Neural crest cell (in vitro differentiated cells): Measurements from ENCODE around the gene RAMP1. TPM values are rescaled to one million over a fixed set of nuclear protein-coding genes. Genes with fewer than 3 reads are reported as not detected.

ENCODE experiments used
- DNase-seq: peaks from one replicate; pipeline ENCODE4 v3.0.0; 2021; ENCODE audit warnings: low read depth, mixed read lengths, low spot score
- H3K27ac Mint-ChIP-seq: one replicate; pipeline ENCODE4 v1.8.0; 2021; ENCODE audit warnings: mild to moderate bottlenecking, mixed read lengths; ENCODE audit not compliant: unreplicated experiment
- H3K27me3 Mint-ChIP-seq: 2 replicates; pipeline ENCODE4 v1.8.0; 2021; ENCODE audit warnings: low read depth, mild to moderate bottlenecking, mixed read lengths
- H3K36me3 Mint-ChIP-seq: 2 replicates; pipeline ENCODE4 v1.8.0; 2021; ENCODE audit warnings: low read depth, mild to moderate bottlenecking, mixed read lengths
- H3K4me1 Mint-ChIP-seq: 2 replicates; pipeline ENCODE4 v1.8.0; 2021; ENCODE audit warnings: mixed read lengths
- H3K4me3 Mint-ChIP-seq: one replicate; pipeline ENCODE4 v1.8.0; 2021; ENCODE audit warnings: mild to moderate bottlenecking, mixed read lengths
- H3K9me3 Mint-ChIP-seq: 2 replicates; pipeline ENCODE4 v1.8.0; 2021; ENCODE audit warnings: mixed read lengths
- total RNA-seq: library from RNA; stranded (reverse); gene quantifications from 2 replicates; pipeline ENCODE4 v1.2.1, GENCODE V29; 2021
- TF ChIP-seq, protein P1 (sequence below): fragments of 200-600 bp; sonication (generic); conservative IDR thresholded peaks from 2 replicates; pipeline ENCODE4 v1.5.0; 2021; ENCODE audit warnings: antibody characterized with exemption, mild to moderate bottlenecking

RAMP1 gene
- total RNA-seq, 1 donor from 2014 or later = 0.58 TPM

DNA sequence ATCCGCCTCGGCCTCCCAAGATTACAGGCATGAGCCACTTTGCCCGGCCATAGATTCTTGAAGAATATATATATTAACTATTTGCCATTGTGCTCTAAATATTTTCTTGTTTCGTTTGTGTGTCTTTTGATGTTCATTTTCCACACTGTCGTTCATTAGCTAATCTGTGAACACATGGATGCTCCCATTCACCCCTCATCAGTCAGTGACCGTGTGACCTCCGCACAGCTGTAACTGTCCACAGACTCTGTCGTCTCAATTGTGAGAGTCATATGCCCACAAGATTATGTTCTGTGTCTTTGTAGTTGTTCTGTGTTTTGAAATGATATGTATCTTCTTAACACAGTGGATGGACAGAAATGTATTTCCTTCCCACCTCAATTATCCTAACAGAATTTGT lies 29.6 kb downstream of the RAMP1 start:
- Mint-ChIP-seq H3K4me1 (peaks cover 34% of the 10 kb centered on the region), H3K36me3 (no peaks in the 10 kb centered on the region), H3K27ac (peak overlapping the region; percentile 39), H3K27me3 (no peaks in the 10 kb centered on the region), H3K4me3 (no peak overlapping the region), H3K9me3 (no peaks in the 10 kb centered on the region)
- TF ChIP-seq, protein P1, sequence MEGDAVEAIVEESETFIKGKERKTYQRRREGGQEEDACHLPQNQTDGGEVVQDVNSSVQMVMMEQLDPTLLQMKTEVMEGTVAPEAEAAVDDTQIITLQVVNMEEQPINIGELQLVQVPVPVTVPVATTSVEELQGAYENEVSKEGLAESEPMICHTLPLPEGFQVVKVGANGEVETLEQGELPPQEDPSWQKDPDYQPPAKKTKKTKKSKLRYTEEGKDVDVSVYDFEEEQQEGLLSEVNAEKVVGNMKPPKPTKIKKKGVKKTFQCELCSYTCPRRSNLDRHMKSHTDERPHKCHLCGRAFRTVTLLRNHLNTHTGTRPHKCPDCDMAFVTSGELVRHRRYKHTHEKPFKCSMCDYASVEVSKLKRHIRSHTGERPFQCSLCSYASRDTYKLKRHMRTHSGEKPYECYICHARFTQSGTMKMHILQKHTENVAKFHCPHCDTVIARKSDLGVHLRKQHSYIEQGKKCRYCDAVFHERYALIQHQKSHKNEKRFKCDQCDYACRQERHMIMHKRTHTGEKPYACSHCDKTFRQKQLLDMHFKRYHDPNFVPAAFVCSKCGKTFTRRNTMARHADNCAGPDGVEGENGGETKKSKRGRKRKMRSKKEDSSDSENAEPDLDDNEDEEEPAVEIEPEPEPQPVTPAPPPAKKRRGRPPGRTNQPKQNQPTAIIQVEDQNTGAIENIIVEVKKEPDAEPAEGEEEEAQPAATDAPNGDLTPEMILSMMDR = no peak
- no peak for DNase-seq

DNA sequence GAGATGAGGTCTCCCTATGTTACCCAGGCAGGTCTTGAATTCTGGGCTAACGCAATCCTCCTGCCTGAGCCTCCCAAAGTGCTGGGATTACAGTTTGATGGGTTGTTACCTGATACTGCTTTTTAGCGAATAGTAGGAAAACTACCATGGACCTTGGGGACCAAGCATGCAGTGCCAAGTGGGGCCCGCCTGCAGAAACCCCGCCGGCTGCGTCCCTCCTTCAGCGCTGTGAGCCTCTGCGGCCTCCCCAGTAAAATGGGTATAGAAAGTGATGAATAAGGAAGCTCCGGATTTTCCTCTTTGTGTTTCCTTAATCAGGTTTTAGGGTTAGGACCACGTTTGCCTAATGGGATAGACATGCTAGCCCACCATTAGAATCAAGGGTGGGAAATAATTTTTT lies 30.4 kb downstream of the RAMP1 start:
- Mint-ChIP-seq H3K27me3 (no peaks in the 10 kb centered on the region), H3K4me3 (no peak overlapping the region), H3K9me3 (no peaks in the 10 kb centered on the region), H3K27ac (no peak overlapping the region), H3K4me1 (peaks cover 30% of the 10 kb centered on the region), H3K36me3 (no peaks in the 10 kb centered on the region)
- DNase-seq = no peak
- TF ChIP-seq, protein P1 = no peak

DNA sequence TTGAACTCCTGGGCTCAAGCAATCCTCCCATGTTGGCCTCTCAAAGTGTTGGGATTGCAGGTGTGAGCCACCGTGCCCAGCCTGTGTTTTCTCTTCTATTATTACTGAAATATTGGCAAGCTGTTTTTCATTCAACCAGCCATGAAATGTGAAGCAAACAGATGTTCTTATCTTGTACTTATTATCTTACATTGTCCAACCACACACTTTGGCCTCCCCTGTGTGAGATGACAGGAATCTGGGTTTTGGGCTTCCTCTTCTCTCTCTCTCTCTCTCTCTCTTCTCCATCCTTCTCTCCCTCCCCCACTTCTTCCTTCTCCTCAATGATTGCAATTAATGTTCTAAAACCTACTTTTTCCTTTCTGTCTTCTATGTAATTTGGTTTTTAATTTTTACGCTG lies 33.1 kb downstream of the RAMP1 start:
- Mint-ChIP-seq H3K9me3 (no peaks in the 10 kb centered on the region), H3K27me3 (no peaks in the 10 kb centered on the region), H3K4me1 (peaks cover 27% of the 10 kb centered on the region), H3K4me3 (no peak overlapping the region), H3K36me3 (no peaks in the 10 kb centered on the region), H3K27ac (no peak overlapping the region)
- DNase-seq = no peak
- TF ChIP-seq, protein P1 = no peak

GRCh38 chr2:237892984-237893595 lies 33.7 kb downstream of the RAMP1 start:
- no peak overlapping the region for H3K27ac Mint-ChIP-seq

DNA sequence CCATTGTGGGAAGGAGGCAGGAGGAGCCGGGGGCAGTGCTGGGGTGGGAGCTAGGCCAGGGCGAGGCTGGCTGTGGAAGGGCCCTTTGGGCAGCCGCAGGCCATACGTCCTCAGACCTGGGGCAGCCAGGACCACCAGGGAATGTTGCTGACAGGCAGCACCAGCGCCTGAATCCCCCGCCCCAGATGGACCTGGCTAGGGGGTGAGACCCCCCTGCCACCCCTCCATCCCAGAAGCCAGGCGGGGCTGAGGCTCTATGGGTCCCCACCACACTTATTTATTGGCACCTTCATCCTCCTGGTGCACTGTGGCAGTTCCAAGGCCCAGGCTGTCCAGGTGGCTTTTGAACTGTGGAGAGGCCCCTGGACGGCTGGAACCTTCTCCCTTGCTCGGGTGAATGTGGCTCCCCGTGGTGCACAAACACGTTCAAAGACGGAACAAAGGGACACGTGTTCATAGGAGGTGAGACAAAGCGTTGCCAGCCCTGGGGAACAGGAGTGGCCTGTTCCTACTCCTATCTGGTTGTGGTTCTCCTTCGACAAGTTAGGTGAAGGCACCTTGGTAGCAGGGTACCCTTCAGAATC lies 35.1 kb downstream of the RAMP1 start:
- no peaks in the 10 kb centered on the region for H3K9me3 Mint-ChIP-seq
- TF ChIP-seq, protein P1 = no peak
- no peak for DNase-seq
- no peak overlapping the region for H3K4me3 Mint-ChIP-seq
- peaks cover 28% of the 10 kb centered on the region for H3K4me1 Mint-ChIP-seq
- H3K27me3 Mint-ChIP-seq = no peaks in the 10 kb centered on the region
- H3K27ac Mint-ChIP-seq = no peak overlapping the region
- H3K36me3 Mint-ChIP-seq = no peaks in the 10 kb centered on the region

More at GRCh38 chr2:237892984-237893595, 33.7 kb downstream of the RAMP1 start:
- Mint-ChIP-seq H3K27me3 (no peaks in the 10 kb centered on the region), H3K4me1 (peaks cover 29% of the 10 kb centered on the region), H3K36me3 (no peaks in the 10 kb centered on the region), H3K4me3 (no peak overlapping the region), H3K9me3 (no peaks in the 10 kb centered on the region)
- TF ChIP-seq, protein P1 = no peak
- DNase-seq = no peak
